Measurements from ENCODE around the gene TXN2.

TXN2 gene

GRCh38 chr22:36480941-36481392 is 473 bp downstream of the TXN2 start:
- no peak for DNase-seq

GRCh38 chr22:36478966-36479365 is 2.5 kb downstream of the TXN2 start:
- no peak for DNase-seq

- DNase-seq = no peak
Measured at GRCh38 chr22:36475341-36475740, 6.1 kb downstream of the TXN2 start.

- DNase-seq = no peak
Measured at GRCh38 chr22:36472689-36473088, 8.8 kb downstream of the TXN2 start.

GRCh38 chr22:36471341-36471821 is 10.1 kb downstream of the TXN2 start:
- DNase-seq = no peak

GRCh38 chr22:36470994-36471331 is 10.5 kb downstream of the TXN2 start:
- DNase-seq = no peak

GRCh38 chr22:36470162-36470993 is 11.1 kb downstream of the TXN2 start:
- DNase-seq = peak; percentile 38

GRCh38 chr22:36469094-36469710 is 12.2 kb downstream of the TXN2 start:
- DNase-seq = no peak

GRCh38 chr22:36467946-36468345 is 13.5 kb downstream of the TXN2 start:
- no peak for DNase-seq

- peak; percentile 17 for DNase-seq
Measured at GRCh38 chr22:36467042-36467810, 14.2 kb downstream of the TXN2 start.

GRCh38 chr22:36466258-36466657 is 15.2 kb downstream of the TXN2 start:
- no peak for DNase-seq

- no peak for DNase-seq
Measured at GRCh38 chr22:36465232-36466021, 16.0 kb downstream of the TXN2 start.

GRCh38 chr22:36464715-36465231 is 16.7 kb downstream of the TXN2 start:
- no peak for DNase-seq

GRCh38 chr22:36463783-36464184 is 17.7 kb downstream of the TXN2 start:
- DNase-seq = no peak

- peak; percentile 60 for DNase-seq
Measured at GRCh38 chr22:36461665-36462649, 19.5 kb downstream of the TXN2 start.

GRCh38 chr22:36460202-36460601 is 21.2 kb downstream of the TXN2 start:
- no peak for DNase-seq

- DNase-seq = no peak
Measured at GRCh38 chr22:36457688-36458450, 23.6 kb downstream of the TXN2 start.

GRCh38 chr22:36456464-36456845 is 25.0 kb downstream of the TXN2 start:
- no peak for DNase-seq

GRCh38 chr22:36455571-36456463 is 25.6 kb downstream of the TXN2 start:
- no peak for DNase-seq

Data from NCI-H510A (cell line).